Activated CD4-positive, alpha-beta T cell treated with anti-CD3 and anti-CD28 coated beads, Interleukin-2, Interleukin-4, amounts not matched to agents 100 ng/mL and 50 ng/mL, durations not matched to agents 16 hours and 8 hours (primary cell): ENCODE measurements around the gene THBD.
"Not testable (repeated sequence)": the region's sequence is repeated elsewhere in the genome, so short reads cannot be mapped to it uniquely, and the experiment has no call there.

Experiments
- DNase-seq: peaks from one replicate; pipeline ENCODE4 v3.0.0-alpha.2; 2020; ENCODE audit warnings: low spot score

THBD gene

GRCh38 chr20:23035731-23036130 lies 13.7 kb downstream of the THBD start:
- DNase-seq, result no peak

GRCh38 chr20:23034721-23035671 lies 14.5 kb downstream of the THBD start, which contains the start of gene SSTR4:
SSTR4 (plus strand) TSS chr20:23035312; CDS start chr20:23035484, 172 bp downstream.
- no peak for DNase-seq

GRCh38 chr20:23033918-23034317 lies 15.6 kb downstream of the THBD start:
- no peak for DNase-seq

GRCh38 chr20:23032750-23033078 lies 16.8 kb downstream of the THBD start:
- DNase-seq, result no peak

GRCh38 chr20:23032056-23032749 lies 17.3 kb downstream of the THBD start:
- no peak for DNase-seq

GRCh38 chr20:23031346-23031745 lies 18.1 kb downstream of the THBD start:
- no peak for DNase-seq

GRCh38 chr20:23029324-23029723 lies 20.1 kb downstream of the THBD start:
- no peak for DNase-seq

- DNase-seq, result no peak
These were observed 21.1 kb downstream of the THBD start for GRCh38 chr20:23028392-23028791.

GRCh38 chr20:23027721-23028120 lies 21.8 kb downstream of the THBD start:
- no peak for DNase-seq

GRCh38 chr20:23025503-23025902 lies 24.0 kb downstream of the THBD start:
- DNase-seq, result not testable (repeated sequence)

GRCh38 chr20:23024701-23025100 lies 24.8 kb downstream of the THBD start:
- no peak for DNase-seq

GRCh38 chr20:23023621-23024177 lies 25.8 kb downstream of the THBD start:
- DNase-seq, result no peak

GRCh38 chr20:23022849-23023248 lies 26.6 kb downstream of the THBD start:
- no peak for DNase-seq

- no peak for DNase-seq
These were observed 27.5 kb downstream of the THBD start for GRCh38 chr20:23021951-23022350.

- DNase-seq, result no peak
These were observed 27.9 kb downstream of the THBD start for GRCh38 chr20:23021541-23021940.

- DNase-seq, result no peak
These were observed 29.0 kb downstream of the THBD start for GRCh38 chr20:23020230-23021018.

GRCh38 chr20:23019403-23019802 lies 30.1 kb downstream of the THBD start:
- DNase-seq, result no peak

GRCh38 chr20:23018941-23019340 lies 30.5 kb downstream of the THBD start:
- no peak for DNase-seq

GRCh38 chr20:23018432-23018831 lies 31.0 kb downstream of the THBD start:
- no peak for DNase-seq

GRCh38 chr20:23017516-23017915 lies 32.0 kb downstream of the THBD start:
- DNase-seq, result no peak

GRCh38 chr20:23013429-23013828 lies 36.0 kb downstream of the THBD start:
- DNase-seq, result no peak
